Measurements from ENCODE around the gene SUSD2. TPM values are rescaled to one million over a fixed set of nuclear protein-coding genes. Genes with fewer than 3 reads are reported as not detected.
"Not testable (repeated sequence)": the region's sequence is repeated elsewhere in the genome, so short reads cannot be mapped to it uniquely, and the experiment has no call there.

Gene SUSD2
- total RNA-seq, 1 donor from 2014 or later, result 0.79 TPM

GRCh38 chr22:24208012-24208749, 26.9 kb downstream of the SUSD2 start:
- H3K4me3 Mint-ChIP-seq (ENCODE audit: low read depth), result no peak overlapping the region
- DNase-seq (ENCODE audit: low spot score, unreplicated experiment), result no peak
- H3K27ac Mint-ChIP-seq, result no peak overlapping the region
- peaks cover 16% of the 10 kb centered on the region for H3K4me1 Mint-ChIP-seq (ENCODE audit: low read depth)
- no peaks in the 10 kb centered on the region for H3K27me3 Mint-ChIP-seq
- TF ChIP-seq, protein P1, sequence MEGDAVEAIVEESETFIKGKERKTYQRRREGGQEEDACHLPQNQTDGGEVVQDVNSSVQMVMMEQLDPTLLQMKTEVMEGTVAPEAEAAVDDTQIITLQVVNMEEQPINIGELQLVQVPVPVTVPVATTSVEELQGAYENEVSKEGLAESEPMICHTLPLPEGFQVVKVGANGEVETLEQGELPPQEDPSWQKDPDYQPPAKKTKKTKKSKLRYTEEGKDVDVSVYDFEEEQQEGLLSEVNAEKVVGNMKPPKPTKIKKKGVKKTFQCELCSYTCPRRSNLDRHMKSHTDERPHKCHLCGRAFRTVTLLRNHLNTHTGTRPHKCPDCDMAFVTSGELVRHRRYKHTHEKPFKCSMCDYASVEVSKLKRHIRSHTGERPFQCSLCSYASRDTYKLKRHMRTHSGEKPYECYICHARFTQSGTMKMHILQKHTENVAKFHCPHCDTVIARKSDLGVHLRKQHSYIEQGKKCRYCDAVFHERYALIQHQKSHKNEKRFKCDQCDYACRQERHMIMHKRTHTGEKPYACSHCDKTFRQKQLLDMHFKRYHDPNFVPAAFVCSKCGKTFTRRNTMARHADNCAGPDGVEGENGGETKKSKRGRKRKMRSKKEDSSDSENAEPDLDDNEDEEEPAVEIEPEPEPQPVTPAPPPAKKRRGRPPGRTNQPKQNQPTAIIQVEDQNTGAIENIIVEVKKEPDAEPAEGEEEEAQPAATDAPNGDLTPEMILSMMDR (IDR thresholded peaks at IDR 0.05; ENCODE audit: unreplicated experiment), result no peak
- H3K36me3 Mint-ChIP-seq (ENCODE audit: insufficient read depth), result no peaks in the 10 kb centered on the region
- H3K9me3 Mint-ChIP-seq (ENCODE audit: low read depth), result peaks cover 17% of the 10 kb centered on the region

DNA sequence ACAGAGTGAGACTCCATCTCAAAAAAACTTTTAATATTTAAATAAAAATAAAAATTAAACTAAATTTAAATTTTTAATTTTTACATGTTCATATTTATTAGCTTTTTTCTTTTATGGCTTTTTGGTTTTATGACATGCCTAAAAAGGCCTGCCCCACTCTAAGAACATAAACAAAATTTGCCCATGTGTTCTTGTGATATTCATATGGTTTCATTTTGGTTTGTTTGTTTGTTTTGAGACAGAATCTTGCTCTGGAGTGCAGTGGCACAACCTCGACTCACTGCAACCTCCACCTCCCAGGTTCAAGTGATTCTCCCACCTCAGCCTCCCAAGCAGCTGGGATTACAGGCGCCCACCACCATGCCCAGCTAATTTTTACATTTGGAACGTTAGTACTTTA, 27.7 kb downstream of the SUSD2 start:
- Mint-ChIP-seq H3K36me3 (ENCODE audit: insufficient read depth) (no peaks in the 10 kb centered on the region), H3K27me3 (no peaks in the 10 kb centered on the region), H3K27ac (no peak overlapping the region), H3K4me3 (ENCODE audit: low read depth) (no peak overlapping the region), H3K9me3 (ENCODE audit: low read depth) (peaks cover 15% of the 10 kb centered on the region), H3K4me1 (ENCODE audit: low read depth) (peaks cover 16% of the 10 kb centered on the region)
- TF ChIP-seq, protein P1 (IDR thresholded peaks at IDR 0.05; ENCODE audit: unreplicated experiment), result no peak
- no peak for DNase-seq (ENCODE audit: low spot score, unreplicated experiment)

- TF ChIP-seq, protein P1 (IDR thresholded peaks at IDR 0.05; ENCODE audit: unreplicated experiment), result no peak
- no peak for DNase-seq (ENCODE audit: low spot score, unreplicated experiment)
- Mint-ChIP-seq H3K27ac (no peak overlapping the region), H3K36me3 (ENCODE audit: insufficient read depth) (no peaks in the 10 kb centered on the region), H3K4me1 (ENCODE audit: low read depth) (peaks cover 18% of the 10 kb centered on the region), H3K9me3 (ENCODE audit: low read depth) (peaks cover 10% of the 10 kb centered on the region), H3K27me3 (no peaks in the 10 kb centered on the region), H3K4me3 (ENCODE audit: low read depth) (no peak overlapping the region)
Measured at GRCh38 chr22:24209687-24210086, 28.4 kb downstream of the SUSD2 start.

DNA sequence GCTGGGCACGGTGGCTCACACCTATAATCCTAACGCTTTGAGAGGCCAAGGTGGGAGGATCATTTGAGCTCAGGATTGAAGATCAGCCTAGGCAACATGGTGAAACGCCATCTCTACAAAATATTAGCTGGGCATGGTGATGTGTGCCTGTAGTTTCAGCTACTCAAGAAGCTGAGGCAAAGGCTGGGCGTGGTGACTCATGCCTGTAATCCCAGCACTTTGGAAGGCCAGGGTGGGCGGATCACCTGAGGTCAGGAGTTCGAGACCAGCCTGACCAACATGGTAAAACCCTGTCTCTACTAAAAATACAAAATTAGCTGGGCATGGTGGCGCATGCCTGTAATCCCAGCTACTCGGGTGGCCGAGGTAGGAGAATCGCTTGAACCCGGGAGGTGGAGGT, 29.1 kb downstream of the SUSD2 start:
- H3K36me3 Mint-ChIP-seq (ENCODE audit: insufficient read depth); H3K27me3 Mint-ChIP-seq; DNase-seq (ENCODE audit: low spot score, unreplicated experiment); H3K9me3 Mint-ChIP-seq (ENCODE audit: low read depth); H3K27ac Mint-ChIP-seq; H3K4me3 Mint-ChIP-seq (ENCODE audit: low read depth): not testable (repeated sequence)
- peaks cover 18% of the 10 kb centered on the region for H3K4me1 Mint-ChIP-seq (ENCODE audit: low read depth)

GRCh38 chr22:24211716-24212115, 30.4 kb downstream of the SUSD2 start:
- H3K27me3 Mint-ChIP-seq; H3K4me3 Mint-ChIP-seq (ENCODE audit: low read depth); H3K9me3 Mint-ChIP-seq (ENCODE audit: low read depth); H3K27ac Mint-ChIP-seq; H3K36me3 Mint-ChIP-seq (ENCODE audit: insufficient read depth); DNase-seq (ENCODE audit: low spot score, unreplicated experiment): not testable (repeated sequence)
- H3K4me1 Mint-ChIP-seq (ENCODE audit: low read depth), result peaks cover 17% of the 10 kb centered on the region

DNA sequence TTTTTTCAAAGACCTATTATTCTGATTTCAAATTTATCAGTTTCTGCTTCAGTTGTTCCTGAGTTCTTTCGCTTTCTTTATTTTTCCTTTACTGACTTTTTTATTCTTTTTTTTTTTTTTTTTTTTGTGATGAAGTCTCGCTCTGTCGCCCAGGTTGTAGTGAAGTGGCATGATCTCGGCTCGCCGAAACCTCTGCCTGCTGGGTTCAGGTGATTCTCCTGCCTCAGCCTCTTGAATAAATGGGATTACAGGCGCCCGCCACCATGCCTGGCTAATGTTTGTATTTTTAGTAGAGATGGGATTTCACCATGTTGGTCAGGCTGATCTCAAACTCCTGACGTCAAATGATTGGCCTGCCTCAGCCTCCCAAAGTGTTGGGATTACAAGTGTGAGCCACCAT, 31.8 kb downstream of the SUSD2 start:
- H3K4me3 Mint-ChIP-seq (ENCODE audit: low read depth); H3K36me3 Mint-ChIP-seq (ENCODE audit: insufficient read depth); H3K27ac Mint-ChIP-seq; DNase-seq (ENCODE audit: low spot score, unreplicated experiment); H3K27me3 Mint-ChIP-seq; H3K9me3 Mint-ChIP-seq (ENCODE audit: low read depth); H3K4me1 Mint-ChIP-seq (ENCODE audit: low read depth): not testable (repeated sequence)

All from progenitor cell of endocrine pancreas (in vitro differentiated cells).